Measurements from ENCODE around the gene ZNHIT1.

ZNHIT1 gene

DNA sequence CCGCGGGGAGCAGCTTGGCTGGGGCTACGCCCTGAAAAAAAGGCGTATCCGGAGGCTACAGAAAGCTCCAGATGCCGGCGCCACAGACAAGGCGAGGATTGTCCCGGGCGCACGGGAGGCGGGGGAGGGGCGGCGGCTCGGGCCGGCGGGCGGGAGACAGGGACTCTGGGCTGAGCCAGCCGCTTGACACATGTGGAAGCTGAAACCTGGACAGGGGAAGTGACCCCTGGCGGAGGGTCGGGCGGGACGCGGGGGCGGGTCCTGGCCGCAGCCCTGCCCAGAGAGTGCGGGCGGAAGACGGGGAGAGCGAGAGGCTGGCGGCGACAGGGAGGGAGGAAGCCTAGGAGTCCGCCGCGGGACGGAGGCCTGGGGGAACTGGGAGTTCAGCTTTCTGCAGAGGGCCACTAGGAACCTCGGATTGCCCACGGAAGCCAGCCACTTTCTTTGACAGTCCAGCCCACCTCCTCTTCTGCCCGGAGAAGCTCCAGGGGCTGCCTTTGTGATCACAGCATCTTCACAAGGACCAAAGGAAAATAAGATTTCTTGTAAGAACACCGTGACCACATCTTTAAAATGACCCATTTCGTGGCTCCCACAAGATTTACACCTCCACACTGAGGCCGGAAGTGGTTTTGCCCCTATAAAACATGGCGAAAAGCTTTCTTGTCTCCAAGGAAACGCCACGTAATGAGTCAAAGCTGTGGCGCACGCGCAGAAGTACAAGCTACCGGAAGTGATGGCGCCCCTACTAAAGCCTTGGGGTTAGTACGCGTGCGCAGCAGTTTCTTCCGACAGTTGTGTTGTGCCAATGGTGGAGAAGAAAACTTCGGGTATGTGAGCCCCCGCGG is at the start of gene ZNHIT1, which contains the start of gene PLOD3:
Gene ZNHIT1, plus strand, starts transcription at position 778 of the 848 bp plus-strand sequence. Its CDS starts 31 bp downstream, at position 809.
Gene PLOD3, minus strand, starts transcription at position 194 of the 848 bp plus-strand sequence. CDS start 307 bp downstream, outside the sequence.
- peak; percentile 94 for DNase-seq

- no peak for DNase-seq
Measured at GRCh38 chr7:101168412-101169049, 49.4 kb upstream of the ZNHIT1 start.

DNA sequence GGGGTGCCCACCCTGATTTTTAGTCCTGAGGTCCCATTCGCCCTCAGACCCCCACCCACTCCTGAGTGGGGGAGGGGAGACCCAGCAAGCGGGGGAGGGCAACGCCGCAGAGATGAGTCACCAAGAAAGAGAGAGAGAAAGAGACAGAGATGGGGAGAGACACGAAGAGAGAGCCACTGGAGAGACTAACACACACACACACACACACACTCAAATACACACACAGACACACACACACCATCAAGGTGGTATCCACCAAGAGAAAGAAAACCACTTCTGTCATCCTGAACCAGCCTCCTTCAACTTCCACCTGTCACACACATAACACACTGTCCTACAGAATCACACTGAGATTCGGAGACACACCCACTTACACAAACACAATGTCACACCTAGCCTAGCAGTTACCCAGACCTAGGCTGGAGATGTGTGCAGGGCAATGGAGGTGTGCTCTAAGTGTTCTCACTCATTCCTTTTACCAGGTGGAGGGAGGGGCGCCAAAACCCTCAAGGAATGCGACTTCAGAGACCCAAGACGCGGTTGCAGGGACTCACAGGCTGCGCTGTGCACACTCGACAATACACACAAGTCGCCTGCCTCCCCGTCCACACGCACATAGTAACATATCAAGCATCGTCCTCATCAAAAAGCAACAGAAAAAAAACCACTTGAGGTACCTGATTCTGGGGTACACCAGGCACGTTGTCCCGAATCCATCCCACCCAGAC is 48.7 kb upstream of the ZNHIT1 start:
- DNase-seq, result no peak

DNA sequence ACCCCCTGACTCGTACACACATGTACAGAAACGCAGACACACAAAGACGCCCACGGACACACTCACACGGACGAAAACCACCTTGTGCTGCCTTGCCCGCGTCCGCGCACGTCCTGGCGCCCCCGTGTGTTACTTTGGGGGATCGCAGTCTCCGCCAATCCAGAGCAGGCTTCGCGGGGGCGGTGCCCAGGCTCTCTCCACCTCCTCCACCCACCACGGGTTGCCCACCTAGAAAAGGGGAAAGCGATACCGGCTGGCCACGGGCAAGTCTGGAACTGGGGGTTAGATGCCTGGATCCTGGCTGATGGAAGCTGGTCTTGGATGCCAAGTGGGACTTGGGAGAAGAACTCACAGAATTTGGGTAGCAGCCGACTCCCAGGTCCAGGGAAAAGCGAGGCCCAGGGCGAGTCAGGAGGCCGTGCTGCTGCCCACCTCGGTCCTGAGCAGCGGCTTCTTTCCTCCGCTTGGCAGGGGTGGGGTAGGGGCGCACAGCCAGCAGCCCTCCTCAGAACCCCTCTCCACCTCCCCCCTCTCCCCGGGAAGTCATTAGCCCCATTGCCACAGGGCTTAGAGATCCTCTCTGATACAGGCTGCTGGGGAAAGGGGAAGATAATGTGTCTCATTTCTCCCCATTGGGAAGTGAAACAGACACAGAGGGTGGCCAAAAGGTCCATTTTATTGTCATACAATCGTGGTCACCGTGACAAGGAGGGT is 48.0 kb upstream of the ZNHIT1 start:
- DNase-seq, result peak; percentile 51

GRCh38 chr7:101170617-101171441 is 47.1 kb upstream of the ZNHIT1 start:
- DNase-seq, result no peak

- no peak for DNase-seq
Measured at GRCh38 chr7:101171442-101171837, 46.5 kb upstream of the ZNHIT1 start.

- DNase-seq, result no peak
Measured at GRCh38 chr7:101172005-101172853, 45.7 kb upstream of the ZNHIT1 start.

- DNase-seq, result peak; percentile 68
Measured at GRCh38 chr7:101172854-101173751, 44.9 kb upstream of the ZNHIT1 start.

- peak; percentile 53 for DNase-seq
Measured at GRCh38 chr7:101173752-101174244, 44.2 kb upstream of the ZNHIT1 start.

DNA sequence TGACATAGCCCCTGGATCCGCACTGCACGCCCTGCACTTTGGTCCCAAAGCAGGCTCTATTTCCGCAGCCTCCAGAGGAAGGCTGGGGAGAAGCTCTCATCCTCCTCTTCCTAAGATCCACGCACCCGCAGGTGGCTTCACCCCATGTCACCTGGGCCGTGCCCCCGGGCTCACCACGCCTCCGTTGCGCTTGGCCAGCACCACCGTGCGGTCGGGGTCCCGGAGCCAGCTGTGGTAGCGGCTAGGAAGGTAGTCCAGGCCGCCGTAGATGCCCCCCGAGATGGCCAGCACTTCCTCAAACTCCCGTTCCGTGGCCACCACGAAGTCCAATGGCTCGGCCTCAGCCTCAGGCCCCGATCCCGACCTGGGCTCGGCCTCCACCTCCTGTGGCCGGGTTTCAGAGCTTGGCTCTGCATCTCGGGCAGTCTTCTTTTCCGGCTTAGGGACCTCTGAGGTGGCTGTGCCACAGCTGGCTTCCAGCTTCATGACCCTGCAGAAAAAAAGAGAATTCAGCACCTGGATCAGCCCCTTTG is 43.6 kb upstream of the ZNHIT1 start:
- no peak for DNase-seq

GRCh38 chr7:101175664-101176063 is 42.3 kb upstream of the ZNHIT1 start:
- no peak for DNase-seq

DNA sequence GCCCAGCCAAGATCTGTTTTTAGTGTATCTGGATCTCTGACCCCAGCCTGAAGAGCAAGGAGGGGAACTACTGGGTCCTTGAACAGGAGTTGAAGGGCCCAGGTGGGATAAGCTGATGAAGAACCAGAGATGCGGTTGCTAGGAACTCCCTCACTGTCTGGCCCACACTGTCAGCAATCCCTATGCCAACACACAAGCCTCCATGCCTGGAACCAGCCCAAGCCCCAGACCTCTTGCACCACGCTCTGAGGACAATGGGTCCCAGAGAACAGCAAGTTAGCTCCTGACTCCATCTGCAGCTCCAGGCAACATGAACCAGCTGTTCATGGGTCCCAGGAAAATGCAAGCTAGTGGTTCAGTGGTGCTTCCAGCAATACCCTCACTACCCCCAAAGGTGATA is 40.3 kb upstream of the ZNHIT1 start:
- DNase-seq, result no peak

GRCh38 chr7:101179117-101179516 is 38.8 kb upstream of the ZNHIT1 start:
- DNase-seq, result no peak

GRCh38 chr7:101179713-101180112 is 38.3 kb upstream of the ZNHIT1 start:
- no peak for DNase-seq

- DNase-seq, result no peak
Measured at GRCh38 chr7:101180130-101180755, 37.7 kb upstream of the ZNHIT1 start, which contains the start of gene NAT16. Gene NAT16 (minus strand): TSS chr7:101180293. CDS start chr7:101174807, 5,486 bp downstream.

GRCh38 chr7:101185258-101185839 is 32.6 kb upstream of the ZNHIT1 start:
- peak; percentile 77 for DNase-seq

DNA sequence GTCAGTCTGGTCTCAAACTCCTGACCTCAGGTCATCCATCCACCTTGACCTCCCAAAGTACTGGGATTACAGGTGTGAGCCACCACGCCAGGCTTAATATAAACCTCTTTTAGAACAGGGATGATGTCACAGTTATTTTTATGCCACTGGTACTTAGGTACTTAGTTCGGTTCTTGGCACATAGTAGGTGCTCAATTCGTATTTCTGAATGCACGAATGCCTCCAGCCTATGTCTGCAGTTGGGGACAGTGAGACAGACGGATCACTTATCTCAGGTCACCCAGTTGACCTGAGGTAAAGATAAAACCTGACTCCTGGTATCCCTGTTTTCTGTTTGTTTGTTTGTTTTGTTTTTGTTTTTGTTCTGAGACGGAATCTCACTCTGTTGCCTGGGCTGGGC is 31.8 kb upstream of the ZNHIT1 start:
- DNase-seq, result no peak

DNA sequence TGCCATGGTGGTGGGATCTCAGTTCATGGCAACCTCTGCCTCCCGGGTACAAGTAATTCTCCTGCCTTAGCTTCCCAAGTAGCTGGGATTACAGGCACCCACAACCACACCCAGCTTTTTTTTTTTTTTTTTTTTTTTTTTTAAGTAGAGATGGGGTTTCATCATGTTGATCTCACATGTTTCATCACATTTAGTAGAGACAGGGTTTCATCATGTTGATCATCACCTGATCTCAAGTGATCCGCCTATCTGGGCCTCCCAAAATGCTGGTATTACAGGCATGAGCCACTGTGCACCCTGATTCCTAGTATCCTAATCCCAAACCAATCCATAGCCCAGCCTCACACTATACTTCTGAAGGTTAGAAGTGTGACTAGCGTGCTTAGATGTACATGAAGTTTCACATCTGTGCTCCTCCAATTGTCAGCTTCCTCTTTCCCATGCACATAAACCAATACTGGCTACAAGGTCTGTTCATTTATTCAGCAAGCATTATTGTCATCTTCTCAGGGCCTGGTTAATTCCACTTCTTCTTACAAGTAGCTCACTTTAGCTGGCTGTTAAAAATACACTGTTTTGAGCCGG is 31.0 kb upstream of the ZNHIT1 start:
- no peak for DNase-seq

Measured in NCI-H226 (cell line).